Heart left ventricle (tissue), 13 donors: ENCODE data around the gene PPTC7.

ENCODE experiments used
- POLR2A ChIP-seq, 2 donors: fragments of 450-650 bp; IDR thresholded peaks; one replicate each; pipeline ENCODE4 v1.6.1; 2017; ENCODE audit warnings: antibody characterized with exemption in 2 of 2, mild to moderate bottlenecking in 2 of 2, moderate library complexity in 2 of 2
- TF ChIP-seq, protein P1 (sequence below), 12 donors: fragments of 200-600 bp; sonication (generic) in 4 of 12; IDR thresholded peaks; one replicate each; pipeline versions ENCODE4 v1.5.0 to v1.8.0; 2018 to 2022; ENCODE audit warnings: antibody characterized with exemption in 12 of 12, mild to moderate bottlenecking in 5 of 12
- donor health status: ischemic (EF 13 %, LVEDD 7.1; RV severe dilation, severe dysfunction).
- donor health status: DM: no; HTN: yes; CAD: no.
- donor health status: DM: no; HTN: no; CAD: no.
- donor health status: ischemic (EF 25% LVEDD 6.9; RV normal size, moderate dysfunction).
- donor health status: ischemic (EF 25% LVEDD 5.7; RV mildly dilated, moderate dysfunction).
- donor health status: ischemic (EF 35%, LVEDD 5.7; RV mildly dilated, moderate dysfunction).
- donor health status: nonischemic (EF 11% LVEDD 7.7; RV severe dilation, severe dysfunction).
- donor health status: DM: yes; HTN: yes; CAD: no.
- donor health status: PGD.
- donor health status: ischemic (EF 29% LVEDD 5.4; RV normal size, mild dysfunction).
- donor health status: nonischemic (EF 23%, LVEDD 6.1; RV moderate dilation, normal function).

DNA sequence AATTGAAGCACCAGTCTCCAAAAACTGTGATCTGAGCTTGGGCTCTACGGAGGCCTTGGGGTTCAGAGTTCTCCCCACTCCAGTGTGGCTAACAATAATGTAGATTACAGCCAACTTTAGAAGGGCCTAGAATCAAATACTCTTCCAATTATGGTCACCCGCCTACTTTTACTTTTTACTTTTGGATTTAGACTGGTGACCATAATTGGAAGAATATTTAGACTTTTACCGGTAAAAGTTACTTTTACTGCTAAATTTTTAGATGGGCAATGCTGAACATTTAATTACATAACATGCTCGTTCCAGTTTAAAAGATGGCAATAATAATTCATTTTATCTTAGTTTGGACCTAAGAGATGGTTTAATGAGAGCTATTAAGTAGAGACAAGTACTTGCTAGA, 39.2 kb downstream of the PPTC7 start:
- TF ChIP-seq, protein P1, sequence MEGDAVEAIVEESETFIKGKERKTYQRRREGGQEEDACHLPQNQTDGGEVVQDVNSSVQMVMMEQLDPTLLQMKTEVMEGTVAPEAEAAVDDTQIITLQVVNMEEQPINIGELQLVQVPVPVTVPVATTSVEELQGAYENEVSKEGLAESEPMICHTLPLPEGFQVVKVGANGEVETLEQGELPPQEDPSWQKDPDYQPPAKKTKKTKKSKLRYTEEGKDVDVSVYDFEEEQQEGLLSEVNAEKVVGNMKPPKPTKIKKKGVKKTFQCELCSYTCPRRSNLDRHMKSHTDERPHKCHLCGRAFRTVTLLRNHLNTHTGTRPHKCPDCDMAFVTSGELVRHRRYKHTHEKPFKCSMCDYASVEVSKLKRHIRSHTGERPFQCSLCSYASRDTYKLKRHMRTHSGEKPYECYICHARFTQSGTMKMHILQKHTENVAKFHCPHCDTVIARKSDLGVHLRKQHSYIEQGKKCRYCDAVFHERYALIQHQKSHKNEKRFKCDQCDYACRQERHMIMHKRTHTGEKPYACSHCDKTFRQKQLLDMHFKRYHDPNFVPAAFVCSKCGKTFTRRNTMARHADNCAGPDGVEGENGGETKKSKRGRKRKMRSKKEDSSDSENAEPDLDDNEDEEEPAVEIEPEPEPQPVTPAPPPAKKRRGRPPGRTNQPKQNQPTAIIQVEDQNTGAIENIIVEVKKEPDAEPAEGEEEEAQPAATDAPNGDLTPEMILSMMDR (IDR thresholded peaks at IDR 0.05): no peak
- no peak for TF ChIP-seq POLR2A (IDR thresholded peaks at IDR 0.05)
